K562 (cell line): ENCODE results near the gene DEF6. TPM values are rescaled to one million over a fixed set of nuclear protein-coding genes. Genes with fewer than 3 reads are reported as not detected.

ENCODE experiments used
- ATAC-seq: fragments of 200-7000 bp; cut with Tn5 transposase; 3 replicates; pipeline ENCODE4 v1.9.1; 2020; ENCODE audit warnings: moderate library complexity
- BruUV-seq: library from RNA; stranded (reverse); fragments of 400-500 nt; replicated peaks from 2 replicates; lab custom pipeline; 2021; lab: Mats Ljungman, UMichigan
- CTCF ChIA-PET: fragments of 300-600 bp; formaldehyde crosslinking; extraction: SDS; loops from one replicate; lab custom pipeline; 2021; ENCODE audit warnings: low intra/inter-chr PET ratio; lab: Yijun Ruan, JAX
- POLR2A ChIA-PET: fragments of 300-600, 350-650 bp; sonication (Branson Sonifier 250); formaldehyde crosslinking; extraction: SDS; loops from one replicate; lab custom pipeline; 2021; ENCODE audit warnings: antibody characterized with exemption, inconsistent platforms; lab: Yijun Ruan, JAX
- DNase-seq, 4 experiments: peaks; one replicate each; pipeline versions ENCODE4 v3.0.0 to v3.0.0-alpha.2; 2011 to 2018; ENCODE audit warnings: low spot score in 3 of 4, mixed read lengths in 3 of 4; ENCODE audit errors: extremely low read depth in 1 of 4
- FAIRE-seq: peaks from 2 replicates; lab custom pipeline; 2011; peaks lifted over from hg19 to GRCh38; lab: Jason Lieb, UNC
- H2AFZ ChIP-seq: 2 replicates; pipeline ENCODE4 v1.6.0; 2011; ENCODE audit warnings: low read depth, low read length, control low read depth, inconsistent platforms
- H3K27ac ChIP-seq: fragments of 200-600 bp; 3 replicates; pipeline ENCODE4 v1.8.0; 2011; ENCODE audit warnings: low read depth, mild to moderate bottlenecking, control low read depth, inconsistent platforms, low read length, moderate library complexity, mixed read lengths; ENCODE audit errors: extremely low read depth
- H3K27me3 ChIP-seq, 2 experiments: fragments of 300-600 bp in 1 of 2; 2 replicates in 1 of 2; 3 replicates in 1 of 2; pipeline versions ENCODE4 v1.6.0 to v1.8.0; 2011; ENCODE audit warnings: inconsistent platforms in 2 of 2, low read length in 2 of 2, mild to moderate bottlenecking in 1 of 2, mixed read lengths in 1 of 2, moderate library complexity in 1 of 2; ENCODE audit not compliant: control insufficient read depth in 2 of 2, insufficient read depth in 2 of 2
- H3K36me3 ChIP-seq: fragments of 300-600 bp; 3 replicates; pipeline ENCODE4 v1.8.0; 2011; ENCODE audit warnings: mild to moderate bottlenecking, low read length, inconsistent platforms; ENCODE audit not compliant: control insufficient read depth, insufficient read depth
- H3K4me1 ChIP-seq, 2 experiments: fragments of 200-600 bp in 1 of 2; replicated peaks in 1 of 2; 2 replicates in 1 of 2; 3 replicates in 1 of 2; pipeline versions ENCODE4 v1.5.1 to v1.8.0; 2011; ENCODE audit warnings: inconsistent platforms in 2 of 2, low read length in 2 of 2, mild to moderate bottlenecking in 1 of 2, mixed read lengths in 1 of 2, moderate library complexity in 1 of 2; ENCODE audit not compliant: control insufficient read depth in 2 of 2, insufficient read depth in 2 of 2
- H3K4me2 ChIP-seq: 2 replicates; pipeline ENCODE4 v1.6.1; 2011; ENCODE audit warnings: low read length, control low read depth, inconsistent platforms, mixed read lengths; ENCODE audit not compliant: insufficient read depth
- H3K4me3 ChIP-seq: fragments of 200-600 bp; sonication (generic), shearing (Covaris generic); 2 replicates; pipeline ENCODE4 v1.5.1; 2016; ENCODE audit warnings: control low read depth, inconsistent platforms
- H3K79me2 ChIP-seq: fragments of 200-600 bp; 3 replicates; pipeline ENCODE4 v1.8.0; 2011; ENCODE audit warnings: low read length, inconsistent platforms; ENCODE audit not compliant: control insufficient read depth, insufficient read depth
- H3K9ac ChIP-seq, 2 experiments: 2 replicates each; pipeline versions ENCODE4 v1.6.0 to v1.6.1; 2011; ENCODE audit warnings: low read depth in 2 of 2, low read length in 2 of 2, control low read depth in 1 of 2, inconsistent platforms in 1 of 2, mild to moderate bottlenecking in 1 of 2, mixed read lengths in 1 of 2; ENCODE audit not compliant: insufficient read depth in 1 of 2
- H3K9me1 ChIP-seq: one replicate; pipeline ENCODE4 v1.6.0; 2011; ENCODE audit warnings: inconsistent platforms, mild to moderate bottlenecking, low read length, moderate library complexity; ENCODE audit not compliant: control insufficient read depth, insufficient read depth
- H3K9me3 ChIP-seq: replicated peaks from 2 replicates; pipeline ENCODE4 v1.5.1; 2011; ENCODE audit warnings: low read depth, low read length, inconsistent platforms; ENCODE audit not compliant: control insufficient read depth, insufficient read depth
- H4K20me1 ChIP-seq: replicated peaks from 2 replicates; pipeline ENCODE4 v1.6.1; 2011; ENCODE audit warnings: low read length, inconsistent platforms, mixed read lengths; ENCODE audit not compliant: control insufficient read depth, insufficient read depth
- BDP1 ChIP-seq: IDR thresholded peaks from 3 replicates; pipeline ENCODE4 v1.6.1; 2011; ENCODE audit not compliant: insufficient read length, insufficient read depth
- CREM ChIP-seq: IDR thresholded peaks from 2 replicates; pipeline ENCODE4 v1.6.1; 2014; ENCODE audit warnings: antibody characterized with exemption, low read depth
- E2F8 ChIP-seq: fragments of 450-650 bp; IDR thresholded peaks from 2 replicates; pipeline ENCODE4 v1.7.1; 2018; ENCODE audit warnings: mild to moderate bottlenecking, low read depth; ENCODE audit not compliant: partially characterized antibody
- FOXA3 ChIP-seq, 2 experiments: fragments of 450-650 bp in 1 of 2; sonication (generic) in 1 of 2; formaldehyde crosslinking; IDR thresholded peaks in 1 of 2; conservative IDR thresholded peaks in 1 of 2; 2 replicates each; pipeline versions ENCODE4 v1.4.0 to v1.8.0; 2020 to 2022; ENCODE audit warnings: mild to moderate bottlenecking in 2 of 2, missing genetic modification reagents in 1 of 2
- FOXK1 ChIP-seq: sonication (generic); formaldehyde crosslinking; IDR thresholded peaks from 2 replicates; pipeline ENCODE4 v1.8.0; 2022; ENCODE audit warnings: missing genetic modification reagents, mild to moderate bottlenecking, borderline replicate concordance
- HDGF ChIP-seq: fragments of 450-650 bp; IDR thresholded peaks from 2 replicates; pipeline ENCODE4 v1.6.1; 2016
- MYC ChIP-seq, 2 experiments: fragments of 250-450 bp in 1 of 2; sonication (Bioruptor Pico) in 1 of 2; IDR thresholded peaks; 2 replicates each; pipeline versions ENCODE4 v1.5.1 to v1.6.1; 2012 to 2021; ENCODE audit warnings: low read depth in 2 of 2, borderline replicate concordance in 1 of 2, improper control_type of control experiment in 1 of 2, low read length in 1 of 2, mild to moderate bottlenecking in 1 of 2, moderate library complexity in 1 of 2
- RCOR1 ChIP-seq, 2 experiments: IDR thresholded peaks; 2 replicates each; pipeline ENCODE4 v1.6.1; 2012; ENCODE audit warnings: low read depth in 2 of 2, low read length in 2 of 2, borderline replicate concordance in 1 of 2, improper control_type of control experiment in 1 of 2
- RFX1 ChIP-seq: fragments of 450-650 bp; IDR thresholded peaks from 2 replicates; pipeline ENCODE4 v1.6.1; 2016; ENCODE audit warnings: mild to moderate bottlenecking, moderate library complexity
- U2AF1 ChIP-seq: fragments of 200-400 bp; formaldehyde crosslinking; optimal IDR thresholded peaks from 2 replicates; pipeline ENCODE3; 2017; ENCODE audit warnings: mild to moderate bottlenecking, low read depth, low read length, moderate library complexity
- ZBED1 ChIP-seq: IDR thresholded peaks from 2 replicates; pipeline ENCODE4 v1.6.1; 2014
- ZNF133 ChIP-seq: fragments of 250-450 bp; sonication (Bioruptor Pico); IDR thresholded peaks from 2 replicates; pipeline ENCODE4 v1.4.0; 2020; ENCODE audit warnings: mild to moderate bottlenecking
- ZNF274 ChIP-seq: IDR thresholded peaks from 2 replicates; pipeline ENCODE4 v1.6.1; 2011; ENCODE audit warnings: low read depth, mild to moderate bottlenecking, low read length, moderate library complexity, borderline replicate concordance
- ZNF644 ChIP-seq: fragments of 200-800 bp; sonication (Bioruptor generic); IDR thresholded peaks from 2 replicates; pipeline ENCODE4 v1.6.1; 2016; ENCODE audit warnings: low read depth, missing genetic modification characterization, missing compliant biosample characterization
- WGBS: fragments of 100-300 bp; shearing (Covaris generic); methylation state at CpG from one replicate; pipeline ENCODE4 v1.1.6; 2016; ENCODE audit warnings: low coverage, mixed read lengths; ENCODE audit not compliant: insufficient coverage; ENCODE audit errors: missing lambda C conversion rate; 5-methylcytosine and 5-hydroxymethylcytosine counted together
- in situ Hi-C: fragments of 300-500 bp; cut with MboI; formaldehyde crosslinking; loops from 4 replicates; pipeline ENCODE4 v1.15.0; 2018; ENCODE audit warnings: inconsistent platforms, mixed read lengths
- intact Hi-C: fragments of 100-400 bp; cut with micrococcal nuclease; formaldehyde crosslinking; loops from 2 replicates; pipeline ENCODE4 v1.14.2; 2022
- polyA plus RNA-seq, 8 experiments: library from polyadenylated mRNA; depleted of rRNA in 4 of 8; stranded (reverse) in 5 of 8; unstranded in 3 of 8; fragments of >200 nt; fragmentation: Nextera tagmentation in 2 of 8; fragmentation: Illumina TruSeq in 1 of 8; extraction: Ambion mirVana in 2 of 8; extraction: Trizol in 1 of 8; gene quantifications; 2 replicates each; pipeline versions ENCODE4 v1.2.1 to v1.2.3, GENCODE V29; 2011 to 2014; ENCODE audit warnings: inconsistent platforms in 1 of 8, missing spikeins in 1 of 8
- total RNA-seq, 7 experiments: library from RNA; depleted of rRNA in 6 of 7; stranded (reverse); fragments of >200 nt in 6 of 7; fragmentation: Illumina TruSeq in 2 of 7; extraction: Trizol in 2 of 7; gene quantifications; 2 replicates each; pipeline versions ENCODE4 v1.2.1 to v1.2.3, GENCODE V29; 2011 to 2021; ENCODE audit warnings: low replicate concordance in 1 of 7
- TF ChIP-seq, protein P1 (sequence below), 2 experiments: IDR thresholded peaks; 2 replicates each; pipeline ENCODE4 v1.6.1; 2012; ENCODE audit warnings: improper control_type of control experiment in 2 of 2, low read depth in 2 of 2, low read length in 2 of 2, borderline replicate concordance in 1 of 2

The DEF6 gene
- total and polyA plus RNA-seq, 9 of the 15 experiments (the other 6 are each of a cell fraction or from before 2014, with no cell fraction given) = 1.3 to 44.6 (median 22.7) TPM

DNA sequence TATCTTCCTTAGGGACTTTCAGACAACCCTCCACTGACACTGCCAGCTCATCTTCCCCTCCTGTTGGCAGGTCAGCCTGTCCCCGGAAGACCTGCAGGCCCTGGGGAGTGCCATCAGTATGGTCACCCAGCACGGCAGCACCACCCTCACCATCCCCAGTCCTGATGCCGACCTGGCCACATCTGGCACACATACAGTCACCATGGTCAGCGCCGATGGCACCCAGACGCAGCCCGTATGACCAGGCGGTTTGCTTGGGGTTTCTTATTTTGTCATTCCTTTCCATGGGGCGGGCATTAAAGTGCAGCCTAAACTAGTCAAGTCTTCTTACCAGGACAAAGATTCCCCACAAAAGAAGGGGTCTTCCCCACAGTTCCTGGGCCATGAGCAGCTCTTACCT, 3.9 kb upstream of the DEF6 start (continued):
- TF ChIP-seq RFX1 = no peak
- TF ChIP-seq U2AF1 = no peak
- no peak for TF ChIP-seq ZNF133 (CRISPR knock-in tag)
- TF ChIP-seq ZBED1 = no peak
- no peak for TF ChIP-seq BDP1
- no peak for TF ChIP-seq ZNF644 (tag)
- no peak for TF ChIP-seq FOXA3 (CRISPR knock-in tag; conservative IDR thresholded peaks at IDR 0.05 in 1 of 2, IDR thresholded peaks at IDR 0.05 in 1 of 2)
- TF ChIP-seq FOXK1 (CRISPR knock-in tag) = no peak

GRCh38 chr6:35294308-35294945, 3.2 kb upstream of the DEF6 start:
- in situ Hi-C loops = no loop called here
- ChIA-PET CTCF (interaction anchor here (0.5 to 2.1 kb wide), 6 partner anchors 33 to 443 kb away, joined by 3 to 9 read pairs (median 7); partner anchors contain the start of genes ARMC12, PPARD and RPL10A), POLR2A (interaction anchor here (0.8 to 1.6 kb wide), 4 partner anchors 163 to 179 kb away, joined by 3 to 6 read pairs (median 4); partner anchors contain the start of gene RPL10A)
- Histone ChIP-seq H3K27ac (no peak overlapping the region), H2AFZ (0 out of 2 replicates have a peak overlapping the region, but pooled peaks have one; percentile 3), H3K36me3 (no peaks in the 10 kb centered on the region; the same call in 2 of the 3 replicates), H3K9me3 (no peaks in the 10 kb centered on the region), H3K9me1 (no peaks in the 10 kb centered on the region), H3K4me1 (peaks cover 17 to 21% of the 10 kb centered on the region in 2 experiments), H3K4me2 (no peak overlapping the region), H3K9ac (no peak overlapping the region), H3K4me3 (no peak overlapping the region), H3K27me3 (no peaks in the 10 kb centered on the region), H4K20me1 (no peaks in the 10 kb centered on the region), H3K79me2 (peaks cover 17% of the 10 kb centered on the region)
- peak; percentile 91 for FAIRE-seq
- peak; percentile 62 for ATAC-seq
- BruUV-seq = no TSS peak
- 33% methylated on average over 10 of the region's 10 CpGs for WGBS
- DNase-seq = peak; percentile 75 to 85 (median 79)
- intact Hi-C loops = loop anchor here (10.0 kb wide), 2 partner anchors 260 to 660 kb away; no protein-coding TSS in a partner anchor
- peak; percentile 89 for TF ChIP-seq CREM
- peak; percentile 18; the same call in 1 of the 2 replicates for TF ChIP-seq HDGF
- peak; percentile 38 for TF ChIP-seq E2F8
- peak; percentile 21; the same call in 1 of the 2 replicates for TF ChIP-seq MYC (IDR thresholded peaks at IDR 0.05; ENCODE audit: low read depth, low read length)
- TF ChIP-seq MYC (CRISPR knock-in tag; IDR thresholded peaks at IDR 0.05; ENCODE audit: borderline replicate concordance, low read depth) = no peak
- TF ChIP-seq, protein P1, sequence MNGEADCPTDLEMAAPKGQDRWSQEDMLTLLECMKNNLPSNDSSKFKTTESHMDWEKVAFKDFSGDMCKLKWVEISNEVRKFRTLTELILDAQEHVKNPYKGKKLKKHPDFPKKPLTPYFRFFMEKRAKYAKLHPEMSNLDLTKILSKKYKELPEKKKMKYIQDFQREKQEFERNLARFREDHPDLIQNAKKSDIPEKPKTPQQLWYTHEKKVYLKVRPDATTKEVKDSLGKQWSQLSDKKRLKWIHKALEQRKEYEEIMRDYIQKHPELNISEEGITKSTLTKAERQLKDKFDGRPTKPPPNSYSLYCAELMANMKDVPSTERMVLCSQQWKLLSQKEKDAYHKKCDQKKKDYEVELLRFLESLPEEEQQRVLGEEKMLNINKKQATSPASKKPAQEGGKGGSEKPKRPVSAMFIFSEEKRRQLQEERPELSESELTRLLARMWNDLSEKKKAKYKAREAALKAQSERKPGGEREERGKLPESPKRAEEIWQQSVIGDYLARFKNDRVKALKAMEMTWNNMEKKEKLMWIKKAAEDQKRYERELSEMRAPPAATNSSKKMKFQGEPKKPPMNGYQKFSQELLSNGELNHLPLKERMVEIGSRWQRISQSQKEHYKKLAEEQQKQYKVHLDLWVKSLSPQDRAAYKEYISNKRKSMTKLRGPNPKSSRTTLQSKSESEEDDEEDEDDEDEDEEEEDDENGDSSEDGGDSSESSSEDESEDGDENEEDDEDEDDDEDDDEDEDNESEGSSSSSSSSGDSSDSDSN (IDR thresholded peaks at IDR 0.05; ENCODE audit: borderline replicate concordance in 1 of 2, low read depth in 2 of 2, low read length in 2 of 2) = no peak
- peak in 1 of 2 experiments; percentile 17; a peak in 1 of 4 replicates for TF ChIP-seq RCOR1 (IDR thresholded peaks at IDR 0.05; ENCODE audit: borderline replicate concordance in 1 of 2, low read depth in 2 of 2, low read length in 2 of 2)
- no peak for TF ChIP-seq ZNF274
